HepG2 (cell line): ENCODE data around the gene NAPSA. TPM values are rescaled to one million over a fixed set of nuclear protein-coding genes. Genes with fewer than 3 reads are reported as not detected.

Source experiments
- ATAC-seq: fragments of 200-7000 bp; cut with Tn5 transposase; 3 replicates; pipeline ENCODE4 v1.9.1; 2020; ENCODE audit warnings: mild to moderate bottlenecking, moderate library complexity
- BruUV-seq: library from RNA; stranded (reverse); fragments of 400-500 nt; replicated peaks from 2 replicates; lab custom pipeline; 2021; lab: Mats Ljungman, UMichigan
- CTCF ChIA-PET: fragments of 300-600 bp; formaldehyde crosslinking; extraction: SDS; loops from one replicate; lab custom pipeline; 2021; ENCODE audit warnings: low total read pairs, inconsistent platforms, low intra/inter-chr PET ratio; lab: Yijun Ruan, JAX
- POLR2A ChIA-PET: fragments of 350-600 bp; sonication (Branson Sonifier 250); formaldehyde crosslinking; loops from one replicate; lab custom pipeline; 2020; ENCODE audit warnings: antibody characterized with exemption, inconsistent platforms; lab: Yijun Ruan, JAX
- DNase-seq: peaks from one replicate; pipeline ENCODE4 v3.0.0-alpha.2; 2015; ENCODE audit warnings: low spot score
- FAIRE-seq: peaks from 3 replicates; lab custom pipeline; 2011; peaks lifted over from hg19 to GRCh38; lab: Jason Lieb, UNC
- H2AFZ ChIP-seq: one replicate; pipeline ENCODE4 v1.6.1; 2011; ENCODE audit warnings: low read length, inconsistent platforms
- H3K27ac ChIP-seq: fragments of 300-600 bp; 3 replicates; pipeline ENCODE4 v1.8.0; 2011; ENCODE audit warnings: mixed run types, mild to moderate bottlenecking, mixed read lengths, low read length, inconsistent platforms; ENCODE audit not compliant: insufficient read depth; ENCODE audit errors: extremely low read length
- H3K27me3 ChIP-seq, 2 experiments: fragments of 200-600 bp in 1 of 2; 2 replicates in 1 of 2; 3 replicates in 1 of 2; pipeline versions ENCODE4 v1.6.0 to v1.8.0; 2011; ENCODE audit warnings: low read length in 2 of 2, mild to moderate bottlenecking in 2 of 2, moderate library complexity in 2 of 2, inconsistent platforms in 1 of 2; ENCODE audit not compliant: insufficient read depth in 2 of 2, control insufficient read depth in 1 of 2
- H3K36me3 ChIP-seq, 2 experiments: fragments of 200-600 bp in 1 of 2; replicated peaks in 1 of 2; 2 replicates in 1 of 2; 3 replicates in 1 of 2; pipeline versions ENCODE4 v1.5.1 to v1.8.0; 2011; ENCODE audit warnings: low read length in 2 of 2, inconsistent platforms in 1 of 2; ENCODE audit not compliant: insufficient read depth in 2 of 2, control insufficient read depth in 1 of 2
- H3K4me1 ChIP-seq: 2 replicates; pipeline ENCODE4 v1.5.1; 2012; ENCODE audit warnings: low read length, inconsistent platforms; ENCODE audit not compliant: insufficient read depth
- H3K4me2 ChIP-seq: 2 replicates; pipeline ENCODE4 v1.6.0; 2011; ENCODE audit warnings: low read depth, low read length, inconsistent platforms
- H3K4me3 ChIP-seq, 3 experiments: fragments of 200-600 bp in 1 of 3; sonication (generic), shearing (Covaris generic) in 1 of 3; replicated peaks in 1 of 3; 2 replicates each; pipeline ENCODE4 v1.5.1; 2011 to 2016; ENCODE audit warnings: low read length in 3 of 3, inconsistent platforms in 2 of 3, low read depth in 2 of 3, mild to moderate bottlenecking in 2 of 3, control low read depth in 1 of 3, mixed read lengths in 1 of 3; ENCODE audit not compliant: insufficient read depth in 1 of 3
- H3K79me2 ChIP-seq: one replicate; pipeline ENCODE4 v1.6.1; 2011; ENCODE audit warnings: low read length, inconsistent platforms; ENCODE audit not compliant: insufficient read depth
- H3K9ac ChIP-seq: 2 replicates; pipeline ENCODE4 v1.6.0; 2011; ENCODE audit warnings: mild to moderate bottlenecking, low read depth, low read length, inconsistent platforms; ENCODE audit not compliant: insufficient read depth
- H3K9me3 ChIP-seq: 2 replicates; pipeline ENCODE4 v1.5.1; 2012; ENCODE audit warnings: mild to moderate bottlenecking, low read length
- H4K20me1 ChIP-seq: 2 replicates; pipeline ENCODE4 v1.6.0; 2011; ENCODE audit warnings: inconsistent platforms, mild to moderate bottlenecking, low read length, moderate library complexity; ENCODE audit not compliant: insufficient read depth
- CEBPZ ChIP-seq: IDR thresholded peaks from 2 replicates; pipeline ENCODE4 v1.6.1; 2012; ENCODE audit warnings: low read length, improper control_type of control experiment
- HDAC2 ChIP-seq: sonication (generic); formaldehyde crosslinking; IDR thresholded peaks from 2 replicates; pipeline ENCODE4 v1.4.0; 2020; ENCODE audit warnings: missing genetic modification reagents
- MAFF ChIP-seq: IDR thresholded peaks from 2 replicates; pipeline ENCODE4 v1.6.1; 2011; ENCODE audit warnings: low read depth, low read length, improper control_type of control experiment
- MAFK ChIP-seq, 2 experiments: IDR thresholded peaks in 1 of 2; conservative IDR thresholded peaks in 1 of 2; 2 replicates each; pipeline ENCODE4 v1.6.1; 2011; ENCODE audit warnings: improper control_type of control experiment in 2 of 2, low read length in 2 of 2
- MBD4 ChIP-seq: IDR thresholded peaks from 2 replicates; pipeline ENCODE4 v1.6.1; 2012; ENCODE audit warnings: low read length, inconsistent platforms, borderline replicate concordance
- NFE2L2 ChIP-seq: fragments of 150-350 bp; IDR thresholded peaks from 2 replicates; pipeline ENCODE4 v1.6.1; 2014; ENCODE audit warnings: low read length
- NFRKB ChIP-seq: fragments of 450-650 bp; IDR thresholded peaks from 2 replicates; pipeline ENCODE4 v1.6.1; 2017
- SMYD3 ChIP-seq: sonication (generic); formaldehyde crosslinking; IDR thresholded peaks from 2 replicates; pipeline ENCODE4 v1.8.1; 2023; ENCODE audit warnings: mild to moderate bottlenecking, missing genetic modification reagents
- TEAD2 ChIP-seq: sonication (generic); formaldehyde crosslinking; IDR thresholded peaks from 2 replicates; pipeline ENCODE4 v1.9.0; 2021; ENCODE audit warnings: missing genetic modification reagents
- ZNF441 ChIP-seq: sonication (generic); formaldehyde crosslinking; IDR thresholded peaks from 2 replicates; pipeline ENCODE4 v1.7.0; 2021; ENCODE audit warnings: missing genetic modification reagents, borderline replicate concordance
- ZNF619 ChIP-seq: sonication (generic); formaldehyde crosslinking; IDR thresholded peaks from 2 replicates; pipeline ENCODE4 v1.4.0; 2020; ENCODE audit warnings: mild to moderate bottlenecking, missing genetic modification reagents
- WGBS: methylation state at CpG from one replicate; pipeline ENCODE4 v1.1.6; 2017; ENCODE audit warnings: low lambda C conversion rate; 5-methylcytosine and 5-hydroxymethylcytosine counted together
- in situ Hi-C: cut with HindIII; loops from 2 replicates; pipeline ENCODE4 v1.10.0; 2017; ENCODE audit warnings: low pct_unique_long_range_greater_than_20kb; ENCODE audit not compliant: extremely low pct_ligation_motif_present
- intact Hi-C: fragments of 100-400 bp; cut with micrococcal nuclease; formaldehyde crosslinking; loops from one replicate; pipeline ENCODE4 v1.10.0; 2022; ENCODE audit not compliant: unreplicated experiment
- polyA plus RNA-seq, 8 experiments: library from polyadenylated mRNA; depleted of rRNA in 3 of 8; stranded (reverse) in 7 of 8; unstranded in 1 of 8; fragments of >200 nt; fragmentation: Illumina TruSeq in 4 of 8; extraction: Trizol in 4 of 8; gene quantifications; 2 replicates each; pipeline versions ENCODE4 v1.2.1 to v1.2.3, GENCODE V29; 2011 to 2016; ENCODE audit warnings: low read depth in 4 of 8, missing spikeins in 1 of 8, mixed read lengths in 1 of 8; ENCODE audit not compliant: insufficient read depth in 1 of 8
- total RNA-seq, 5 experiments: library from RNA; depleted of rRNA; stranded (reverse); fragments of >200 nt; fragmentation: Illumina TruSeq; extraction: Trizol; gene quantifications; 2 replicates each; pipeline ENCODE4 v1.2.3, GENCODE V29; 2016; ENCODE audit warnings: low read depth in 1 of 5

Gene NAPSA
- total and polyA plus RNA-seq, 2 of the 13 experiments (the other 11 are each of a cell fraction or from before 2014, with no cell fraction given) = not detected

GRCh38 chr19:50326101-50326664 lies 39.3 kb downstream of the NAPSA start:
- TF ChIP-seq MAFK (conservative IDR thresholded peaks at IDR 0.05 in 1 of 2, IDR thresholded peaks at IDR 0.05 in 1 of 2; ENCODE audit: low read length in 2 of 2) (peak; percentile 92 to 95), ZNF441 (peak; percentile 26; the same call in 1 of the 2 replicates), SMYD3 (no peak), MAFF (peak; percentile 87)
- no peak for ATAC-seq
- Histone ChIP-seq H3K9me3 (no peaks in the 10 kb centered on the region), H3K36me3 (peaks cover 0 to 3% of the 10 kb centered on the region in 2 experiments; a peak in 3 of 5 replicates), H3K4me2 (peak overlapping the region; percentile 77), H3K4me3 (peak overlapping the region in 2 of 3 experiments; percentile 40 to 62; a peak in 4 of 6 replicates), H3K9ac (no peak overlapping the region; the same call in 1 of the 2 replicates), H3K79me2 (no peaks in the 10 kb centered on the region), H3K27me3 (no peaks in the 10 kb centered on the region), H4K20me1 (peaks cover 7% of the 10 kb centered on the region; the same call in 1 of the 2 replicates), H2AFZ (no peak overlapping the region), H3K4me1 (peaks cover 47% of the 10 kb centered on the region), H3K27ac (no peak overlapping the region)
- CTCF ChIA-PET = no interaction called here
- BruUV-seq = no TSS peak
- intact Hi-C loops = loop anchor here (5.0 kb wide), 1 partner anchor 64 kb away; no protein-coding TSS in a partner anchor
- no peak for FAIRE-seq
- 59% methylated on average over 26 of the region's 26 CpGs for whole genome bisulfite sequencing
- in situ Hi-C loops = loop anchor here (5.0 kb wide), 1 partner anchor 64 kb away; no protein-coding TSS in a partner anchor
- no peak for DNase-seq
- POLR2A ChIA-PET = interaction anchor here (0.7 to 1.8 kb wide), 5 partner anchors 7 to 178 kb away, joined by 3 to 7 read pairs (median 5); no protein-coding TSS in a partner anchor

- intact Hi-C loops (loop anchor here (5.0 kb wide), 1 partner anchor 63 kb away; no protein-coding TSS in a partner anchor), in situ Hi-C loops (loop anchor here (5.0 kb wide), 1 partner anchor 63 kb away; no protein-coding TSS in a partner anchor)
- Histone ChIP-seq H2AFZ (no peak overlapping the region), H3K27ac (peak overlapping the region; percentile 39), H3K4me2 (peak overlapping the region; percentile 77), H3K4me3 (peak overlapping the region; percentile 44 to 64 (median 47)), H3K4me1 (peaks cover 46% of the 10 kb centered on the region), H3K9ac (peak overlapping the region; percentile 30), H3K79me2 (no peaks in the 10 kb centered on the region), H3K27me3 (no peaks in the 10 kb centered on the region), H4K20me1 (peaks cover 7% of the 10 kb centered on the region; the same call in 1 of the 2 replicates), H3K9me3 (no peaks in the 10 kb centered on the region), H3K36me3 (peaks cover 0 to 3% of the 10 kb centered on the region in 2 experiments; a peak in 3 of 5 replicates)
- BruUV-seq = no TSS peak
- ChIA-PET POLR2A (interaction anchor here (0.7 to 1.8 kb wide), 5 partner anchors 8 to 178 kb away, joined by 3 to 7 read pairs (median 5); no protein-coding TSS in a partner anchor), CTCF (no interaction called here)
- DNase-seq (peak; percentile 84), FAIRE-seq (peak; percentile 53), ATAC-seq (peak; percentile 55)
- WGBS = 8% methylated on average over 15 of the region's 48 CpGs
- TF ChIP-seq CEBPZ (no peak), ZNF619 (CRISPR knock-in tag) (no peak), NFRKB (no peak), HDAC2 (CRISPR knock-in tag) (no peak), NFE2L2 (no peak), MBD4 (no peak), TEAD2 (CRISPR knock-in tag) (no peak)
Measured at GRCh38 chr19:50325310-50326100, 39.9 kb downstream of the NAPSA start.
